Osteoblast (primary cell): ENCODE results near the gene NRXN2. TPM values are rescaled to one million over a fixed set of nuclear protein-coding genes. Genes with fewer than 3 reads are reported as not detected.
A peak's percentile ranks its signal among the peaks of the same experiment; 100 is the strongest.

ENCODE experiments used
- DNase-seq: peaks from one replicate; pipeline ENCODE4 v3.0.0; 2011; ENCODE audit warnings: low spot score, mixed read lengths; ENCODE audit not compliant: insufficient read length; ENCODE audit errors: missing footprints
- H2AFZ ChIP-seq: 2 replicates; pipeline ENCODE4 v1.6.0; 2011; ENCODE audit warnings: mild to moderate bottlenecking, low read length
- H3K27ac ChIP-seq: 2 replicates; pipeline ENCODE4 v1.5.1; 2011; ENCODE audit warnings: mild to moderate bottlenecking, low read depth, low read length, moderate library complexity
- H3K27me3 ChIP-seq: 2 replicates; pipeline ENCODE4 v1.6.0; 2012; ENCODE audit warnings: mild to moderate bottlenecking, control low read depth, inconsistent platforms, low read length, moderate library complexity; ENCODE audit not compliant: insufficient read depth
- H3K36me3 ChIP-seq: 2 replicates; pipeline ENCODE4 v1.5.1; 2011; ENCODE audit warnings: mild to moderate bottlenecking, low read length, control low read depth, moderate library complexity; ENCODE audit not compliant: insufficient read depth
- H3K4me1 ChIP-seq: 2 replicates; pipeline ENCODE4 v1.5.1; 2011; ENCODE audit warnings: mild to moderate bottlenecking, low read length, control low read depth, moderate library complexity; ENCODE audit not compliant: insufficient read depth
- H3K4me2 ChIP-seq: 2 replicates; pipeline ENCODE4 v1.6.0; 2011; ENCODE audit warnings: mild to moderate bottlenecking, low read length; ENCODE audit not compliant: insufficient read depth
- H3K4me3 ChIP-seq: fragments of 200-600 bp; sonication (generic); 3 replicates; pipeline ENCODE4 v1.5.1; 2012; ENCODE audit warnings: mild to moderate bottlenecking, low read length, inconsistent platforms; ENCODE audit not compliant: insufficient read depth
- H3K79me2 ChIP-seq: 2 replicates; pipeline ENCODE4 v1.6.0; 2012; ENCODE audit warnings: mild to moderate bottlenecking, low read length, control low read depth, inconsistent platforms; ENCODE audit not compliant: insufficient read depth
- H3K9me3 ChIP-seq: 2 replicates; pipeline ENCODE4 v1.5.1; 2011; ENCODE audit warnings: low read depth, low read length, control low read depth
- H4K20me1 ChIP-seq: 2 replicates; pipeline ENCODE4 v1.6.0; 2012; ENCODE audit warnings: mild to moderate bottlenecking, low read length, control low read depth; ENCODE audit not compliant: insufficient read depth
- total RNA-seq: library from RNA; depleted of rRNA; stranded (reverse); fragments of >200 nt; gene quantifications from 2 replicates; pipeline ENCODE4 v1.2.3, GENCODE V29; 2012
- TF ChIP-seq, protein P1 (sequence below): IDR thresholded peaks from 2 replicates; pipeline ENCODE4 v1.5.1; 2011; ENCODE audit warnings: mild to moderate bottlenecking, low read depth, low read length, moderate library complexity; ENCODE audit errors: extremely low read depth

Gene NRXN2
- total RNA-seq, 1 donor = 90.1 TPM

DNA sequence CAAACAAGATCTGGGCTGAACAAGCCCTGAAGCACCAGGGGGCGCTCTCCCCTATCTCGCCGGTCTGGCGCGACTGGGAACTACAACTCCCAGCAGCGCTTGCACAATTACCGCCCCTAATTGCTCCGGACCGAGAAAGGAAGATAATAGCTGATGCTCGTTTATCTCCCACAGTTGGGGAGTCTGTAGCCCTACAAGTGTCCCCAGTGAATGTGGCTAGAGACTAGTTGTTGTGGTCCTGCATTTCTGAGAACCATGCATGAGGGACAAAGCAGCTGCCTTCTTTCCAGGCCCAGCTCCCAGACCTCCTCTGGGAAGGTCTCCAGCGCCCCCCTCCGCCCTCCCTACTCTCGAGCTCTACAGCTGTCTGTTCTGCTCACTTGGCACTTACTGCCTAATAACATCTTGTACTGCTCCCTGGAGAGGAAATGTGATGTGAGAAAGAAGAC lies 34.4 kb downstream of the NRXN2 start:
- H3K4me1 ChIP-seq = peaks cover 5% of the 10 kb centered on the region
- TF ChIP-seq, protein P1, sequence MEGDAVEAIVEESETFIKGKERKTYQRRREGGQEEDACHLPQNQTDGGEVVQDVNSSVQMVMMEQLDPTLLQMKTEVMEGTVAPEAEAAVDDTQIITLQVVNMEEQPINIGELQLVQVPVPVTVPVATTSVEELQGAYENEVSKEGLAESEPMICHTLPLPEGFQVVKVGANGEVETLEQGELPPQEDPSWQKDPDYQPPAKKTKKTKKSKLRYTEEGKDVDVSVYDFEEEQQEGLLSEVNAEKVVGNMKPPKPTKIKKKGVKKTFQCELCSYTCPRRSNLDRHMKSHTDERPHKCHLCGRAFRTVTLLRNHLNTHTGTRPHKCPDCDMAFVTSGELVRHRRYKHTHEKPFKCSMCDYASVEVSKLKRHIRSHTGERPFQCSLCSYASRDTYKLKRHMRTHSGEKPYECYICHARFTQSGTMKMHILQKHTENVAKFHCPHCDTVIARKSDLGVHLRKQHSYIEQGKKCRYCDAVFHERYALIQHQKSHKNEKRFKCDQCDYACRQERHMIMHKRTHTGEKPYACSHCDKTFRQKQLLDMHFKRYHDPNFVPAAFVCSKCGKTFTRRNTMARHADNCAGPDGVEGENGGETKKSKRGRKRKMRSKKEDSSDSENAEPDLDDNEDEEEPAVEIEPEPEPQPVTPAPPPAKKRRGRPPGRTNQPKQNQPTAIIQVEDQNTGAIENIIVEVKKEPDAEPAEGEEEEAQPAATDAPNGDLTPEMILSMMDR = peak; percentile 94
- H3K4me3 ChIP-seq = peak overlapping the region; percentile 71
- H4K20me1 ChIP-seq = no peaks in the 10 kb centered on the region
- H3K79me2 ChIP-seq = no peaks in the 10 kb centered on the region
- H3K27ac ChIP-seq = no peak overlapping the region
- no peaks in the 10 kb centered on the region for H3K36me3 ChIP-seq
- DNase-seq = peak; percentile 94
- peak overlapping the region; percentile 96 for H3K4me2 ChIP-seq
- H3K9me3 ChIP-seq = no peaks in the 10 kb centered on the region
- H3K27me3 ChIP-seq = peaks cover 32% of the 10 kb centered on the region
- H2AFZ ChIP-seq = peak overlapping the region; percentile 98

DNA sequence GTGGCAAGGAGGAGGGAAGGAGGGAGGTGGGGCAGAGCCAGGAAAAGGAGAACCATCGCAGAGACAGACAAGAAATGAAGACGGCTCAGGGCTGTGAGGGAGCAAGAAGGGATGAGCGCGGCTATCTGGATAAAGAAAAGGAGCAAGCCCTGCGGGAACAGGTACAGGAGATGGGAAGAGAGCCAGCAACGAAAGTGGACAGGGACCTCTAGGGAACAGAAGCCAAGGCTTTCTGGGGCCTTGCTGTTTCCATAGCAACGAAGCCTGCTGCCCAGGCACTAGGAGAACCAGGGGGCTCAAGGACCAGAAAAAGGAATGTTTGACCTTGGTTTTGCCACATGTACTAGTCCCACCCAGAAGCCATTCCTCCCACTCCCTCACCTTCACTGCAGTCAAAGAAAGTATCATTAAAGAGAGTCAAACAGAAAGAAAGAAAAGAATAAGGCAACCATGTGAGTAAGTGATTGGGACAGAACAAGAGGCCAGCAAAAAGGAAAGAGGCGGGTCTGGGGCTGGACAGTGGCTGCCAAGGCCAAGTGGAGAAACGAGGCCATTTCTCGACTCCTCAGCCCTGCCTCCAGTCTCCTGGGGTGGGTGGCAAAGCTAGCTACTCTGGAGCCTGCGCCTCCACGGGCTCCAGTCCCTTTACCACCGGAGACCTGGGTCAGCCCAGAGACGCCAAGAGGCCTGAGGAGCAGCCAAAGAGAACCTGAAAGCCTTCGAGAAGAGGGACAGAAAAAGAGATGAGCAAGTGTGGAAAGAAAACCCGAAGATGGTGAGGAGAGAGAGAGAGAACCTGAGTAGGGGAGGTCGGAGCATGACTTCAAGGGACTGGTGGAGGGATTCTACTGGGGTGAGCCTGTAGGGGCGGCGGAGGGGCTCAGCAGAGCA lies 35.1 kb downstream of the NRXN2 start:
- Histone ChIP-seq H4K20me1 (no peaks in the 10 kb centered on the region), H3K79me2 (no peaks in the 10 kb centered on the region), H3K4me2 (peak overlapping the region; percentile 96), H3K27ac (no peak overlapping the region), H3K9me3 (no peaks in the 10 kb centered on the region), H3K27me3 (peaks cover 28% of the 10 kb centered on the region), H3K4me3 (no peak overlapping the region), H3K4me1 (peaks cover 5% of the 10 kb centered on the region), H3K36me3 (no peaks in the 10 kb centered on the region), H2AFZ (peak overlapping the region; percentile 98)
- TF ChIP-seq, protein P1 = no peak
- DNase-seq = peak; percentile 34

DNA sequence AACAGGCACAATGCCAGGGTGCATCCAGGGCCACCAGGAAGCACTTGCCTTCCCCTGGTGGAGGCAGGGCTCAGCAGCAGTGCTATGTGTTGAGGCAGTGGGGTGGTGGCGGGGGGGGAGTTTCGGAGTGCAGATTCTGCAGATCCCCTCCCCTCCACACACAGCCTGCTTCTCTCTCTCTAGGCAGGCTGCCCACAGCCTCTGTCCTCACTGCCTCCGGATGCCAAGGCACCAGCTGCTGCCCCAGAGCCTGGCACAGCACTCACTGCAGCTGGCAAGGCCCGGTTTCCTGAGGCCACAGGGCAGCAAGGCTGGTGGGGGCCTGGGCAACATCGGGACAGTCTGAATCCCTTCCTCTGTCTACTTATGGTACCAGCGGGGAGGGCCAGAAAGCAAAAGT lies 35.8 kb downstream of the NRXN2 start:
- Histone ChIP-seq H3K27me3 (peaks cover 25% of the 10 kb centered on the region), H3K4me2 (no peak overlapping the region), H3K4me3 (no peak overlapping the region), H3K9me3 (no peaks in the 10 kb centered on the region), H3K27ac (no peak overlapping the region), H3K4me1 (peaks cover 5% of the 10 kb centered on the region), H2AFZ (no peak overlapping the region), H3K36me3 (no peaks in the 10 kb centered on the region), H4K20me1 (no peaks in the 10 kb centered on the region), H3K79me2 (no peaks in the 10 kb centered on the region)
- TF ChIP-seq, protein P1 = no peak
- DNase-seq = peak; percentile 37

- no peaks in the 10 kb centered on the region for H3K9me3 ChIP-seq
- no peaks in the 10 kb centered on the region for H4K20me1 ChIP-seq
- H3K27me3 ChIP-seq = peaks cover 20% of the 10 kb centered on the region
- H3K4me1 ChIP-seq = peaks cover 5% of the 10 kb centered on the region
- DNase-seq = peak; percentile 34
- no peak overlapping the region for H3K4me2 ChIP-seq
- H3K36me3 ChIP-seq = no peaks in the 10 kb centered on the region
- no peak overlapping the region for H2AFZ ChIP-seq
- H3K27ac ChIP-seq = no peak overlapping the region
- no peak overlapping the region for H3K4me3 ChIP-seq
- H3K79me2 ChIP-seq = no peaks in the 10 kb centered on the region
- TF ChIP-seq, protein P1 = no peak
Measured at GRCh38 chr11:64686466-64687170, 36.4 kb downstream of the NRXN2 start.
